GM12874 (cell line): Measurements from ENCODE around the gene THAP3.
A peak's percentile ranks its signal among the peaks of the same experiment; 100 is the strongest.

Experiments used
- TF ChIP-seq, protein P1 (sequence below): IDR thresholded peaks from 2 replicates; pipeline ENCODE4 v1.5.1; 2011; ENCODE audit warnings: low read depth, mild to moderate bottlenecking, control low read depth, low read length, moderate library complexity; ENCODE audit not compliant: insufficient read depth

Gene THAP3

DNA sequence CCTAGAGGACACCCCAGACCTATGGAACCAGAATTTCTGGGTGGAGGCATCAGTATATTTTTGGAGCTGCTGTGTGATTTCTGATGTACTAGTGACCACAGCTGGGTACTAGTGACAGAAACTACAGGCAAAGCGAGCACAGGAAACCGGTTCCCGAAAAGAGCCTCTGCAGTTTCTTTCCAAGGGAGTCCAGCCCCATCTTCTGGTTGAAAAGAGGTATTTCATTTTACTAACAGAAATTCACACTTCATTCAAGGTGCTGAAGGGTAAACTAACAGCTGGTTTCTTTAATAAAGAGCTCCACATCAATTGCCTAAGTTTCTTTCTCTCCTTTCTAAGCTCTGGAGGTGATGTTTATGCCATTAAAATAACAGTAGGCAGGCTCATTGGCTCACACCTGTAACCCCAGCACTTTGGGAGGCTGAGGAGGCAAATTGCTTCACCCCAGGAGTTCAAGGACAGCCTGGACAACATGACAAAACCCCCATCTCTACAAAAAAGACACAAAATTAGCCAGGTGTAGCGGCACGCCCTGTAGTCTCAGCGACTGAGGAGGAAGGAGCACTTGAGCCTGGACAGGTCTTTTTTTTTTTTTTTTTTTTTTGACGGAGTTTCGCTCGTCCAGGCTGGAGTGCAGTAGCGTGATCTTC is 22.0 kb downstream of the THAP3 start:
- TF ChIP-seq, protein P1, sequence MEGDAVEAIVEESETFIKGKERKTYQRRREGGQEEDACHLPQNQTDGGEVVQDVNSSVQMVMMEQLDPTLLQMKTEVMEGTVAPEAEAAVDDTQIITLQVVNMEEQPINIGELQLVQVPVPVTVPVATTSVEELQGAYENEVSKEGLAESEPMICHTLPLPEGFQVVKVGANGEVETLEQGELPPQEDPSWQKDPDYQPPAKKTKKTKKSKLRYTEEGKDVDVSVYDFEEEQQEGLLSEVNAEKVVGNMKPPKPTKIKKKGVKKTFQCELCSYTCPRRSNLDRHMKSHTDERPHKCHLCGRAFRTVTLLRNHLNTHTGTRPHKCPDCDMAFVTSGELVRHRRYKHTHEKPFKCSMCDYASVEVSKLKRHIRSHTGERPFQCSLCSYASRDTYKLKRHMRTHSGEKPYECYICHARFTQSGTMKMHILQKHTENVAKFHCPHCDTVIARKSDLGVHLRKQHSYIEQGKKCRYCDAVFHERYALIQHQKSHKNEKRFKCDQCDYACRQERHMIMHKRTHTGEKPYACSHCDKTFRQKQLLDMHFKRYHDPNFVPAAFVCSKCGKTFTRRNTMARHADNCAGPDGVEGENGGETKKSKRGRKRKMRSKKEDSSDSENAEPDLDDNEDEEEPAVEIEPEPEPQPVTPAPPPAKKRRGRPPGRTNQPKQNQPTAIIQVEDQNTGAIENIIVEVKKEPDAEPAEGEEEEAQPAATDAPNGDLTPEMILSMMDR: peak; percentile 35; the same call in 1 of the 2 replicates

DNA sequence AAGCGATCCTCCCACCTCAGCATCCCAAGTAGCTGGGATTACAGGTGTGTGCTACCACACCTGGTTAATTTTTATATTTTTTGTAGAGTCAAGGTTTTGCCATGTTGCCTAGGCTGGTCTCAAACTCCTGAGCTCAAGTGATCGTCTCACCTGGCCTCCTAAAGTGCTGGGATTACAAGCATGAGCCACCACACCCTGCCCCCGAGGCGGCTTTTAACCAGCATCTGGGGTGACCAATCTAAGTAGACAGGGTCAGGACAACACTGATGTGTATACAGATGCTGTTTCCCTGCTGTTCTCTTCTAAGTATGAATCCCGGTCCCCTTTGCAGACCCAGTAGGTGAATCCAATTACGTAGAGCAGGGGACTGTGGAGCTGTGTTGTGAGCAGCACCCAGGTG is 23.9 kb downstream of the THAP3 start:
- TF ChIP-seq, protein P1: no peak

DNA sequence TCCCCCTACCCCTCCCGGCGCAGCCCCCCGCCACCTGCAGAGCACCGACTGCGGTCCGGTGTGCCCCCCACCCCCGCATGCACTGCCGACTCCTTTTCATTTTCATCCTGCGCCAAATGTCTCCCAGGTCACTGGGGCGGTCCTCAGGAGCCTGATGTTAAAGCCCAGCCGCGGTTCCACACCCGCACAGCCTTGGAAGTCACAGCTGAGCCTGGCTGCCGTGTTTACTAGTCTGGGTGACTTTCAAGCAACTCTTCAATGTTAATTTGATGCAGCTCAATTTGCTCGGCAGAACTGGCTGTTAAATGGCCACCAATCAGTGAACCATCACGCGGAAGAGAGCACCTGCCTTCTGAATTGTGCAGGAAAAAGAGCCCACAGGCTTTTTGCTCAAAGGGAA is 27.2 kb downstream of the THAP3 start:
- TF ChIP-seq, protein P1: no peak

DNA sequence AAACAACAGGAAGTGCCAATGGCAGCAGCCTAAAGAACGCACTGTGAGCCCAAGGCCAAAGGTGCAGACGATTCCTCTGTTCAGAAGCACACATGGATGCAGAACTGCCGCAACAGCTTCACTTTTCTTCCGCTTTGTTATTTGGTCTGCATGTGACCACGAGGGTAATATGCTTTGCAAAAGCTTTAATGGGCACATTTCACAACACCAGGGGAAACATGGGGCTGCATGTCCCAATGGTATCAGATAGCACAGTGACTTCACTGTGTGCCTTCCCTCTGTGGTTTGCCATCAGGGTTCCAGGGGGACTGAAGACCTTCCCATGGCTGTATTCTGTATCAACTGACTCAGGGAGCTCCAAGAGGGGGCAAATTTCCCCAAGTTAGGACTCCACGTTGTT is 28.3 kb downstream of the THAP3 start:
- TF ChIP-seq, protein P1: no peak

DNA sequence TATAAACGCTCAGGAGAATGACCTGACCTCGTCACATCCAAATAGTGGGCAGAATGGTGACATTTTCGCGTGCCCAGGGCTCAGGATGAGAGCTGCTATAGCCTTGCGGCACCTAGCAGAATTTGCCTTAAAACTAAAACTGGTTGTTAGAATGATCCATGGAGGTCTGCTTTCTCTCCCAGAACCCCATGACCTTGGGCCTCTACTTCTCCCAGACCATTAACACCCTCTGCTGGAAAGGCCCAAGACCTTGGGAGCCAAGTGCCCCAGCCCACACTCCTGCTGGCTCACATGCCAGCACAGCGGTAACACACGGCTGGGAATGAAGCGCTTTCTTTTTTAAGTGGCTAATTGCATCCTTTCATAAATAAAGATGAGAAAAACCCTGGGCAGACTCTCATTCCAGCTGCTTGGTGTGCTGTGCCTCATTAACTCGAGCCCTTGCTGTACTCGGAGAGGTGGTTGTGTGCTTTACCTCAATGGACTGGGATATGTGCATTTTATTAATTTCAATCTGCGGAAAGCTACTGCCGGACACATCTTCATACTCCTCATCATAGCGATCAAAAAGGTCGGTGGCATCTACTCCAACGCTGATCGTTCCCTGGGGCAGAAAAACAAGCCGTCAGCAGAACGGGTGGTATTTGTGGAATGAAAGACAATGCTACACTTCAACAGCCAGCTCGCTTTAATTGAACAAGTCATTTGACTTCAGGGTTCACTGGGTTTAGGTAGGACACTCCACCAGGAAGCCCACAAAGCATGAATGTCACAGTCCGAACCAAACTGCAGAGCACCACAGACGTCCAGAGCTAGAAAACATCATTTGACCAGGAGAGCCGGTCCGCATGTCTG is 29.0 kb downstream of the THAP3 start:
- TF ChIP-seq, protein P1: no peak

DNA sequence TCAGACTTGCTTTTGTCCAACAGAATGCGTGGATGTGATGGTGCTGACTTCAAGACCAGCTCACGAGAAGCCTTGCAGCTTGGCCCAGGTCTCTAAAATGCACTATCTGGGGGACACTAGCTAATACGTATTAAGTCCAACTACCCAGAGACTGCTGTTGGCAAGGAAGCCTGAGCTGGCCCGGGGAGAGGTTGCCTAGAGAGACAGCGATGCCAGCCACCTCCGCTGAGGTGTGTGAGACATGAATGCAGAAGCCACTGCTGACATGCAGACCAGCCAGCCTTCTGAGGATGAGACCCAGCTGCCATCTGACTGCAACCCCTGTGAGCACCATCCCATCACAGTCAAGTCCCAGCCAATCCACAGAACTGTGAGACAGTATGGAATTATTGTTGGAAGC is 32.5 kb downstream of the THAP3 start:
- TF ChIP-seq, protein P1: no peak

DNA sequence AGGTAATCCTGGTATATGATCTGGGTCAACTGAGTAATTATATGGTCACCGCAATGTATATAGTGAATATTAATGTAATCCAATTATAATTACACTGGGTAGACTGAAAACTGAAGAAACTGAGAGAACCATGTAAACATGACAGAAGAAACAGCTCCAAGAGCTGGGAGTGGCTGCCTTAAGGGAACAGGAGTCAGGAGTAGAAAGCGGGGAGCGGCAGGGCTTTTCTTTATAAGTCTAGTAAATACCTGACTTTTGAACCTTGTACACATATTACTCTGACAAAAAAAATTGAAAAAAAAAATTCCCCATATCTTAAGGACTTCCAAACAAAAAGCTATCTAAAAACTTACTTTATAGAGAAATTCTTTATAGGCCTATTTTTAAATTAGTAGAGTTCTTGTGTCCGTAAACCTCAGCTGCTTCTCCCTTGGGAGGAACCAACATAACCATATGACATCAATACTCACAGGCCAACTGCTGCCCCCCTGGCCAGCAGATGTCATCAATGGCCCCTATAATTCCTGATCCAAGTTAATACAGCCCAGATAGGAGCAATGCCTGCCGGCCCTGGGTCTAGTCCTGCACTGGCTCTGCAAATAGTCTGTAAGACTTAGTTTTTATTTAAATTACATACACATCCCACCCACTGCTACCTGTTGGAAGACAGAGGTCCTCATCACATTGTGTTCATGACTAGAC is 33.8 kb downstream of the THAP3 start:
- TF ChIP-seq, protein P1: no peak
